Measurements from ENCODE around the gene KCNS3. TPM values are rescaled to one million over a fixed set of nuclear protein-coding genes. Genes with fewer than 3 reads are reported as not detected.

Gene KCNS3
- total and polyA plus RNA-seq, 10 donors: 0.41 to 2.6 (median 1.0) TPM

DNA sequence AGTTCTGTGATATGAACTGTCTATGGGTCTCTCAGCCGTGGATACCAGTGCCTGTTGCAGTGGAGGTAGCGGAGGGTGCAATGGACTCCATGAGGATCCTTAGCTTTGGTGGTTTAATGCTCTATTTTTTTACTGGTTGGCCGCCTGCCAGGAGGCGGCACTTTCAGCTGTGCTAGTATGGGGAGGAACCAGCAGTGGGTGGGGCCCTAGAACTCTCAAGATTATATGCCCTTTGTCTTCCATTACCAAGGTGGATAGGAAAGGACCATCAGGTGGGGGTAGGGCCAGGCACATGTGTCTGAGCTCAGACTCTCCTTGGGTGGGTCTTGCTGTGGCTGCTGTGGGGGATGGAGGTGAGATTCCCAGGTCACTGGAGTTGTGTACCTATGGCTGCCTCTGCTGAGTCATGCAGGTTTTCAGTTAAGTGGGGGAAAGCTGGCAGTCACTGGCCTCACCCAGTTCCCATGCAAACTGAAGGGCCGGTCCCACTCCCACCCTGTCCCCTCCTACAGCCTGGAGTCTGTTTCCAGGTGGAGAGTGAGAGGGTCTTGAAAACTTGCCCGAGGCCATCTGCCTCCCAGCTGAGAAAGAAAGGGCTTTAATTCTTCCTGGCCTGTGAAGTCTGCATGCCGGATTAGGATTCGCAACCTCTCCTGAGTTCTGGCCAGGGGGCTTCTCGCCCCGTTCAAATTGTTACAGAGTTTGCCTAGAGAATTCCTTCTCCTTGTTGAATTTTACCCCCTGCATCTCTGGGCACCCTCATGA, 14.5 kb downstream of the KCNS3 start:
- Histone ChIP-seq H3K9me3 (peaks cover 0 to 20% (median 12%) of the 10 kb centered on the region in 8 donors), H3K27me3 (replicated peaks in 1 of 7) (peaks cover 0 to 21% (median 0%) of the 10 kb centered on the region in 7 donors), H3K4me1 (no peaks in the 10 kb centered on the region), H3K4me3 (no peak overlapping the region), H3K36me3 (no peaks in the 10 kb centered on the region), H3K27ac (no peak overlapping the region)
- WGBS, 5 donors: 62 to 82% (median 77%) methylated on average over 9 to 10 of the region's 10 CpGs
- intact Hi-C loops (cut with DNase I; ENCODE audit: low total_unique reads): no loop called here
- DNase-seq: no peak
- TF ChIP-seq POLR2A (IDR thresholded peaks at IDR 0.05) (no peak), POLR2AphosphoS5 (IDR thresholded peaks at IDR 0.05) (no peak)
- TF ChIP-seq, protein P1, sequence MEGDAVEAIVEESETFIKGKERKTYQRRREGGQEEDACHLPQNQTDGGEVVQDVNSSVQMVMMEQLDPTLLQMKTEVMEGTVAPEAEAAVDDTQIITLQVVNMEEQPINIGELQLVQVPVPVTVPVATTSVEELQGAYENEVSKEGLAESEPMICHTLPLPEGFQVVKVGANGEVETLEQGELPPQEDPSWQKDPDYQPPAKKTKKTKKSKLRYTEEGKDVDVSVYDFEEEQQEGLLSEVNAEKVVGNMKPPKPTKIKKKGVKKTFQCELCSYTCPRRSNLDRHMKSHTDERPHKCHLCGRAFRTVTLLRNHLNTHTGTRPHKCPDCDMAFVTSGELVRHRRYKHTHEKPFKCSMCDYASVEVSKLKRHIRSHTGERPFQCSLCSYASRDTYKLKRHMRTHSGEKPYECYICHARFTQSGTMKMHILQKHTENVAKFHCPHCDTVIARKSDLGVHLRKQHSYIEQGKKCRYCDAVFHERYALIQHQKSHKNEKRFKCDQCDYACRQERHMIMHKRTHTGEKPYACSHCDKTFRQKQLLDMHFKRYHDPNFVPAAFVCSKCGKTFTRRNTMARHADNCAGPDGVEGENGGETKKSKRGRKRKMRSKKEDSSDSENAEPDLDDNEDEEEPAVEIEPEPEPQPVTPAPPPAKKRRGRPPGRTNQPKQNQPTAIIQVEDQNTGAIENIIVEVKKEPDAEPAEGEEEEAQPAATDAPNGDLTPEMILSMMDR (IDR thresholded peaks at IDR 0.05 in 8 of 11, conservative IDR thresholded peaks at IDR 0.05 in 3 of 11): no peak

DNA sequence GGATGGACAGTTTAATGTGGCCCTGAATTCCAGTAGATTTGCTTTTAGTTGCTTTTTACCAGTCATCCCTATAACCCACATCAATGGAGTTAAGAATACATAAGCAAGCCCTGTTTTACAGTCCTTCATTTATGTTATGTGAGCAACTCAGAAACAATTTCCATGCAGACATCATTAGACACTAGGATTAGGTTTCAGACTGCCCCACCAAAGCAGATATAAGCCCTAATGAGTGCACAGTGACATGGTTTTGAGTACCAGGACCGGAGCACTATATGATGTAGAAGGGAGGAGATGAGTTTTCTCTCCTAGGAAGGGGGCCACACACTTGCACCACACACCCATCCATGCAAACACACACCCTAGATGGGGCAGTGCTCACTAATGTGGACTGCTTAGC, 15.5 kb downstream of the KCNS3 start:
- TF ChIP-seq POLR2A (IDR thresholded peaks at IDR 0.05): no peak
- no peak for TF ChIP-seq POLR2AphosphoS5 (IDR thresholded peaks at IDR 0.05)
- TF ChIP-seq, protein P1 (IDR thresholded peaks at IDR 0.05 in 8 of 11, conservative IDR thresholded peaks at IDR 0.05 in 3 of 11): no peak
- Histone ChIP-seq H3K27me3 (replicated peaks in 1 of 7) (peaks cover 0 to 21% (median 0%) of the 10 kb centered on the region in 7 donors), H3K36me3 (no peaks in the 10 kb centered on the region), H3K4me1 (no peaks in the 10 kb centered on the region), H3K4me3 (no peak overlapping the region), H3K27ac (no peak overlapping the region), H3K9me3 (peaks cover 0 to 21% (median 12%) of the 10 kb centered on the region in 8 donors)
- DNase-seq: no peak
- intact Hi-C loops (cut with DNase I; ENCODE audit: low total_unique reads): no loop called here
- 0 to 10% (median 0%) methylated on average over 1 of the region's 1 CpG for WGBS, 5 donors

DNA sequence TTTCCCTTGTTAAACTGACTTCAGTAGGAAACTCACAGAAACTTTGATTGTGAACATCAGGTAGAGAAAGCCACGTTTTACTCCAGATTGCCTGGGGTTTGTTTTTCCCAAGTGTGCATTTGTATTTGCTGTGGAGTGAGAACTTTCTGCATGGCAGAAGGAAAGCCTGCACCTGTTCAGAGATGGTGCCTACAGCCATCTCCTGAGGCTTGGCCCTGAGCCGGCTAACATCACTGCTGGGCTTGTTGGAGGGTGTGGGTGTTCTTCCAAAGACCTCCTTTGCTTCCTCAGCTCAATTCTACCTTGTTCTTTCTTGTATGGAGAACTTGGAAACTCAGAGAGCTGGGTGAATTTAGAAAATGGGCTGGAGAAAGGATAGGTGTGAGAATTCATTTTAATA, 16.1 kb downstream of the KCNS3 start:
- H3K27me3 ChIP-seq (replicated peaks in 1 of 7): peaks cover 0 to 21% (median 0%) of the 10 kb centered on the region in 7 donors
- no peak overlapping the region for H3K27ac ChIP-seq
- H3K9me3 ChIP-seq: peaks cover 0 to 21% (median 12%) of the 10 kb centered on the region in 8 donors
- no peak for TF ChIP-seq POLR2A (IDR thresholded peaks at IDR 0.05)
- no peak for TF ChIP-seq POLR2AphosphoS5 (IDR thresholded peaks at IDR 0.05)
- TF ChIP-seq, protein P1 (IDR thresholded peaks at IDR 0.05 in 8 of 11, conservative IDR thresholded peaks at IDR 0.05 in 3 of 11): no peak
- no peaks in the 10 kb centered on the region for H3K4me1 ChIP-seq
- WGBS, 5 donors: 62 to 83% (median 73%) methylated on average over 2 of the region's 2 CpGs
- DNase-seq: no peak
- H3K36me3 ChIP-seq: no peaks in the 10 kb centered on the region
- intact Hi-C loops (cut with DNase I; ENCODE audit: low total_unique reads): no loop called here
- H3K4me3 ChIP-seq: no peak overlapping the region

DNA sequence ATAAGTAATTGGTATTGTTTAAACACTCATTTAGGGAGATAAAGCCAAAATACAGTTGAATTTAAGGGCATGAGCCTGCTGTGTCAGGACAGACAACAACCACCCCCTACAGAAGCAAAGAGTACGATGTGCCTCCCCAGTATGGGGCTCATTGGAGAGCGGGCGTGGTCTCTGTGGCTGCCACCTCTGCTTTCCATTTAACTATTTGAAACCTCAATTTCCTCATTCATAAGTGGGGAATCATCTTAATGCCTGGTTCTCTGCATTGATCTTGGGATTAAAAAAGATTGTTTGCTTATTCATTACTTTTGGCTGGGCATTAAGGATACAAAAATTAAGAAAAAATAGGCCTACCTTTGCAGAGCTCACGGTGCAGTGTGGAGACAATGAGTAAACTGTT, 21.4 kb downstream of the KCNS3 start:
- intact Hi-C loops (cut with DNase I; ENCODE audit: low total_unique reads): no loop called here
- 69 to 81% (median 75%) methylated on average over 4 of the region's 4 CpGs for WGBS, 5 donors
- H3K36me3 ChIP-seq: no peaks in the 10 kb centered on the region
- no peaks in the 10 kb centered on the region for H3K4me1 ChIP-seq
- peaks cover 0 to 5% (median 0%) of the 10 kb centered on the region in 8 donors for H3K9me3 ChIP-seq
- no peak overlapping the region for H3K4me3 ChIP-seq
- TF ChIP-seq POLR2A (IDR thresholded peaks at IDR 0.05) (no peak), POLR2AphosphoS5 (IDR thresholded peaks at IDR 0.05) (no peak)
- TF ChIP-seq, protein P1 (IDR thresholded peaks at IDR 0.05 in 8 of 11, conservative IDR thresholded peaks at IDR 0.05 in 3 of 11): no peak
- H3K27me3 ChIP-seq (replicated peaks in 1 of 7): peaks cover 0 to 15% (median 0%) of the 10 kb centered on the region in 7 donors
- no peak overlapping the region for H3K27ac ChIP-seq
- no peak for DNase-seq
